Stimulated activated memory B cell treated with anti-CD40 and anti-IgM and Interleukin-4, amounts not matched to agents 10 μg/mL and 1 μg/mL and 100 μg/mL, for 72 hours (primary cell): ENCODE data around the gene VPS18.

Source experiments
- ATAC-seq: fragments of 150-1000 bp; cut with Tn5 transposase; 2 replicates; pipeline ENCODE4 v1.10.0; 2021
- H3K27ac Mint-ChIP-seq: one replicate; pipeline ENCODE4 v1.8.0; 2022; ENCODE audit warnings: mild to moderate bottlenecking, mixed read lengths
- H3K27me3 Mint-ChIP-seq: one replicate; pipeline ENCODE4 v1.8.0; 2022; ENCODE audit warnings: mixed read lengths
- H3K36me3 Mint-ChIP-seq: one replicate; pipeline ENCODE4 v1.8.0; 2022; ENCODE audit warnings: mixed read lengths
- H3K4me1 Mint-ChIP-seq: one replicate; pipeline ENCODE4 v1.8.0; 2022; ENCODE audit warnings: mixed read lengths
- H3K4me3 Mint-ChIP-seq: one replicate; pipeline ENCODE4 v1.8.0; 2022; ENCODE audit warnings: mild to moderate bottlenecking, moderate library complexity, mixed read lengths
- H3K9me3 Mint-ChIP-seq: one replicate; pipeline ENCODE4 v1.8.0; 2022; ENCODE audit warnings: mixed read lengths

Gene VPS18

DNA sequence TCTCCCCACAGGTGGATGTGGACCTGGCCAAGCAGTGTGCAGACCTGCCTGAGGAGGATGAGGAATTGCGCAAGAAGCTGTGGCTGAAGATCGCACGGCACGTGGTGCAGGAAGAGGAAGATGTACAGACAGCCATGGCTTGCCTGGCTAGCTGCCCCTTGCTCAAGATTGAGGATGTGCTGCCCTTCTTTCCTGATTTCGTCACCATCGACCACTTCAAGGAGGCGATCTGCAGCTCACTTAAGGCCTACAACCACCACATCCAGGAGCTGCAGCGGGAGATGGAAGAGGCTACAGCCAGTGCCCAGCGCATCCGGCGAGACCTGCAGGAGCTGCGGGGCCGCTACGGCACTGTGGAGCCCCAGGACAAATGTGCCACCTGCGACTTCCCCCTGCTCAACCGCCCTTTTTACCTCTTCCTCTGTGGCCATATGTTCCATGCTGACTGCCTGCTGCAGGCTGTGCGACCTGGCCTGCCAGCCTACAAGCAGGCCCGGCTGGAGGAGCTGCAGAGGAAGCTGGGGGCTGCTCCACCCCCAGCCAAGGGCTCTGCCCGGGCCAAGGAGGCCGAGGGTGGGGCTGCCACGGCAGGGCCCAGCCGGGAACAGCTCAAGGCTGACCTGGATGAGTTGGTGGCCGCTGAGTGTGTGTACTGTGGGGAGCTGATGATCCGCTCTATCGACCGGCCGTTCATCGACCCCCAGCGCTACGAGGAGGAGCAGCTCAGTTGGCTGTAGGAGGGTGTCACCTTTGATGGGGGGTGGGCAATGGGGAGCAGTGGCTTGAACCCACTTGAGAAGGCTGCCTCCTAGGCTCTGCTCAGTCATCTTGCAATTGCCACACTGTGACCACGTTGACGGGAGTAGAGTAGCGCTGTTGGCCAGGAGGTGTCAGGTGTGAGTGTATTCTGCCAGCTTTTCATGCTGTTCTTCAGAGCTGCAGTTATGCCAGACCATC, 8.6 kb downstream of the VPS18 start:
- Mint-ChIP-seq H3K27me3 (no peaks in the 10 kb centered on the region), H3K36me3 (peaks cover 61% of the 10 kb centered on the region), H3K9me3 (no peaks in the 10 kb centered on the region), H3K4me1 (peaks cover 65% of the 10 kb centered on the region), H3K4me3 (no peak overlapping the region), H3K27ac (peak overlapping the region; percentile 38)
- ATAC-seq: no peak

DNA sequence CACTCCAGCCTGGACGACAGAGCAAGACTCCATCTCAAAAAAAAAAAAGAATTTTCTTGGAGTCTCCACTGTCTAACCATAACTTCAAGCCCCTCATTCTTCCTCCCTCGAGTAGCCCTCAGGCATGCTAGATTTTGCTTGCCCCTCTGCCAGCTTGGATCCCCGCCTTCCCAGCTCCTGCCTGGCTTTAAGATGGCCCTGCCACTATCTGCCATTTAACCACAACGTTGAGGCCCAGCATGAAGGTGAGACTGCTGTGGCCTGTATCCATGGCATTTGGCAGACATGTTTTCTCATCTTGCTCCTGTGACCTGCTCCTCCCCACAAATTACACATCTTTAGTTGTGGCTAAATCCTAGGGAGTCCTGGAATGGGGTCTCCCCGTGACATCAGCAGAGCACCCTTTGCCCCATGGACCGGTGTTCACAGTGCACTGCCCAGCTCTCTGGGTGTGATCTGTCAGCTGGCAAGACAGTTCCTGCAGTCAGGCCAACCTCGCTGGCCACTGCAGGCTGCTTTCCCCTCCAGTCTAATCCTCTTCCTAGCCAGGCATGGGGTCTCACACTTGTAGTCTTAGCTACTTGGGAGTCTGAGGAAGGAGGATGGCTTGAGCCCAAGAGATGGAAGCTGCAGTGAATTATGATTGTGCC, 10.4 kb downstream of the VPS18 start:
- no peak for ATAC-seq
- H3K36me3 Mint-ChIP-seq: peaks cover 47% of the 10 kb centered on the region
- peaks cover 65% of the 10 kb centered on the region for H3K4me1 Mint-ChIP-seq
- peak overlapping the region; percentile 38 for H3K27ac Mint-ChIP-seq
- H3K9me3 Mint-ChIP-seq: no peaks in the 10 kb centered on the region
- H3K4me3 Mint-ChIP-seq: no peak overlapping the region
- H3K27me3 Mint-ChIP-seq: no peaks in the 10 kb centered on the region

DNA sequence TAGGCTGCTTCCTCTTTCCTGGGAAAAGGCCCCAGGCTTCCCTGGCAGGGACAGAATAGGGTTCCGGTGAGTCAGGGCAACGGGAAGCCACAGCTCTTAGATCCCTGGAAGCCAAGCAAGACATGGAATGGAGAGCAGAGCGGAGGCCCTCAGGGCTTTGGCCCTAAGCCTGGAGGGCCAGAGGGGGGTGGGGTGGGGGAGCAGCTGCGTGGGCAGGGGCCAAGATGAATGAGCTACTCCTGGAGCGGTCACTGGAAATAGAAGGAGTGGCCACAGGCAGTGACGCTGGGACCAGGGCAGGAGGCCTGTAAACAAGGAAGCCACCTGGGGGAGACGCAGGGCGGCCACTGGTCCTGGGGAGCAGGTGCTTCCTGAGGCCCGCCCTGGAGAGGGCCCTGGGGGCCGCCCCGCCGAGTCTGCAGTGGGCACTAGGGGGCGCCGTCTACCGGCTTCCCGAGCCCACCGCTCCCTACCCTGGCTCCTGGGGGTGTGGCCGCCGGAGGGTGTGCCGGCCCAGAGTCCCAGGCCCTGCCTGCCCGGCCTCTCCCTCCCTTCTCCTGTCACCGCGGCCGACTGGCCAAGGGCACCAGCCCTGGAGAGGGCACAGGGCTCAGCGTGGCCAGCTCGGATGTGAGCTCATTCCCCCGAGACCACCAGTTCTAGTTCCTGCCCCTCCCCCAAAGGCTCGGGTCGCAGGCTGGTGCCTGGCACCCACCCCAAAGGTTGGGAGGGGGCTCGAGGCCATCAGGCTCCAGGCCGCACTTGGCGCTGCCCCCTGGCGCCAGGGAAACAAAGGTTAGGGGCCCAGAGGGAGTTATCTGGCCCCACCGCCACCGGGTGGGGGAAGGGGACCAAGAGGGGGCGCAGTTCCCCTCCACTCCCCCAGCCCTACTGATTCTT, 12.1 kb downstream of the VPS18 start:
- H3K27me3 Mint-ChIP-seq: no peaks in the 10 kb centered on the region
- H3K9me3 Mint-ChIP-seq: no peaks in the 10 kb centered on the region
- peaks cover 33% of the 10 kb centered on the region for H3K36me3 Mint-ChIP-seq
- H3K4me1 Mint-ChIP-seq: peaks cover 63% of the 10 kb centered on the region
- peak overlapping the region; percentile 74 for H3K4me3 Mint-ChIP-seq
- H3K27ac Mint-ChIP-seq: peak overlapping the region; percentile 88
- ATAC-seq: peak; percentile 87

DNA sequence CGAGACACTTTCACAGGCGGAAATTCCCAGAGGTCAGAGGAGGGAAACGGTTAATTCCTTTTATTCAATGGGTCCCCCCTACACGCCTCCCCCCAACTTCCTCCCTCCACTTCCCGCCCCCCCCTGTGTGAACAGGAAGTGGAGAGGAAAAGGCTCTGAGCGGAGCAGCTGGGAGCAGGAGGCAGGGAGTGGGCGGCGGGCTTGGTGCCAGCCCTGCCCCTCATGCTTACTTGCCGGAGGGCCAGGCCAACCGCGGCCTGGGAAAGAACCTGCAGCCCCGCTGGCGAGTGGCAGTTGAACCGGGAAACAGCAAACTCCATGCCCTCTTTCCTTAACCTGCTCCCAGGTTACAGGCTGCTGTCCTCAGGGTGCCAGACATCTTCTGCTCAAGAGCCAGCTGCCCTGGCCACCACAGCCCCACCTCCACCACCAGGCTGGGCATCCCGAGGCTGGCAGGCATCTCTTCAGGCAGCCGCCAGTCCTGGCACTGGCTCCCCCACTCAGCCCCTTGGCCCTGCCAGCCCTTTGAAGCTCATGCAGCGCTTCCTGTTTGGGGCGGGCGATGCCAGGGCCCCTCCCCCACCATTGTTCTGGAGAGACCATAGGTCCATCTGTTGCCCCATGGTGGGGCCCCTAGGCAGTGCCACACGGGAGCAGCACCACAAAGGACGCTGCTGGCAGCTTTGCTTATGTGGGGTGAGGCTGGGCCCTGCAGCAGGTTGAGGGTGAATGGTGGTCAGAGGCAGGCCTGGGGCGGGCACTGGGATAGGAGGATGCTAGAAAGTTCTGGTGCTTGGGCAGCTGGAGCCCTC, 12.9 kb downstream of the VPS18 start:
- Mint-ChIP-seq H3K9me3 (no peaks in the 10 kb centered on the region), H3K36me3 (peaks cover 31% of the 10 kb centered on the region), H3K4me1 (peaks cover 62% of the 10 kb centered on the region), H3K27ac (peak overlapping the region; percentile 88), H3K27me3 (no peaks in the 10 kb centered on the region), H3K4me3 (peak overlapping the region; percentile 74)
- peak; percentile 34 for ATAC-seq

DNA sequence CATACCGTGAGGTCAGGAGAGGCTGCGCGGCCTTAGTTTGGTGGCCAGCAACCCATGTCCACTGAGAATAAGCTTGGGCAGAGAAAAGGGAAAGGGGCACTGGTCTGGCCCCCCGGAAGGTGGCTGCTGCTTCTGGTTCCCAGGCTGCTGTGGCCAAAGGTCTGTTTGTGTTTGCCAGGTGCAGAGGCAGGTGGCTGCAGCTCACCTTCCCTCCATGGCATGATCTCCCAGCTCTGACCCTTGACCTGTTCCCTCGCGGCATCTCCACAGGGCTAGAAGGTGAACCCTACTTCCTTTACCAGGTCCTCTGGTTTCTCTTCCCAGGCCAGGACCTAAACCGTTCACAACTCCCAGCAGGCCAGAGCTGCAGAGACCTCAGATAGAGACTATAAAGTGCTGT, 13.8 kb downstream of the VPS18 start:
- peak overlapping the region; percentile 88 for H3K27ac Mint-ChIP-seq
- ATAC-seq: no peak
- H3K36me3 Mint-ChIP-seq: peaks cover 22% of the 10 kb centered on the region
- peak overlapping the region; percentile 36 for H3K4me3 Mint-ChIP-seq
- no peaks in the 10 kb centered on the region for H3K9me3 Mint-ChIP-seq
- no peaks in the 10 kb centered on the region for H3K27me3 Mint-ChIP-seq
- H3K4me1 Mint-ChIP-seq: peaks cover 53% of the 10 kb centered on the region

DNA sequence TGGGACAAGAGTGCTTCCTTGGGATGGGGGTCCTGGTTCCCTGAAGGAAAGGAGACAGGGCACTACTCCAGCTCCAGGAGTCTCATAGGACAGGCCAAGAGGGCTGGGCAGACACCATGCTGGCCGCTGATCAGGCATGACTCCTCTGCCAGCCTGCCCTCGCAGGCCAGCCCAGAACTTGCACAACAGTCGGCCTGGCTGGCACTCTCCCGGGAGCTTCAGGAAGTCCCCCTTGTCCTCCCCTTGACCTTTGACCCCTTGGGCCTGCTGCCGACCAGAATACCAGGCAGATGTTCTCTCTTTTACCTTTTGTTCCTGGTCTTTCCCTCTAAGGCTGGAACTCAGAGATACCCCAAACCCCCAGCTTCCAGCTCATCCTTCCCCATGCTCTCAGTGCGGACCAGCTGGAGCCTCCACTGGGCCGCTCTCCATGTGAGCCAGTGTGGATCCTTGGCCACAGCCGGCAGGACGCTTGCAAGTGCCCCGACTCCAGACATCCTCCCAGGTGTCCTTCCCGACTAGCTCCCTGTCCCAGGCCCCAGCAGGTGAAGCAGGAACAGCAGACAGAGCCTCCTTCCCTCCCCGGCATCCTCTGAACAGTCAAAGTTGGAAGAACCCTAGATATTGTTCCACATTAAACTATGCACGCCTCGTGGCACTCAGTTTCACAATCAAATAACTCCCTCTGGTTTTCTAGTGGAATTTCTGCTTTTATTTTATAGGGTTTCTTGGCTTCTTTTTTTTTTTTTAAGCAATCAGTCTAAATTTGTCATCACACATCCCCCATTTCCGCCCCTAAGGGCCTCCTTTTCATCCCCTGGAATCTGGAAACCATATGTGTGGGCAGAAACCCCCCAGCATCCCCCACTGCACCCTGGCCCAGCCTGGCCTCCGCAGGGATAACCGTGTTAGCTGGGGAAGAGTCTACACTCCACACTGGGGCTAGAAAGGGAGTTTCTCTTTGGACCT, 15.7 kb downstream of the VPS18 start:
- peaks cover 6% of the 10 kb centered on the region for H3K36me3 Mint-ChIP-seq
- H3K4me3 Mint-ChIP-seq: no peak overlapping the region
- peaks cover 34% of the 10 kb centered on the region for H3K4me1 Mint-ChIP-seq
- peak overlapping the region; percentile 88 for H3K27ac Mint-ChIP-seq
- ATAC-seq: no peak
- H3K9me3 Mint-ChIP-seq: no peaks in the 10 kb centered on the region
- H3K27me3 Mint-ChIP-seq: no peaks in the 10 kb centered on the region

DNA sequence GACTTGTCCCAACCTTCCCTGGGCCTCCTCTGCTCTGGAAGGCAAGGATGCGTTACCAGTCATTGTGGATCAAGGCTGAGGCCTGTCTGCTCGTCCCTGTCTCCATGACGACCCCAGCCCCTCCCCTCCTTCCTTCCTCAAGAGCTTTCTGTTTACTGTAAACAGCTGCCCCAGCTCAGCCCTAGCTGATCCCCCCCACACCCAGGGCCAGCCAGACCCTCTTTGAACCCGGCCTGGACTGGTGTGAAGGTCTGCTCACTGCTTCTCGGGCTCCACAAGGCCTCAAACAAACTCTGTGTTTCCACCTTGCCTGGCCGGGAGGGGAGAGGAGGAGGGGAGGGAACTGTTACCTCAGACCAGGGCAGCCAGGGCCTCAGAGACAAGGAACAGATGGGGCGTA, 16.9 kb downstream of the VPS18 start:
- H3K4me3 Mint-ChIP-seq: no peak overlapping the region

DNA sequence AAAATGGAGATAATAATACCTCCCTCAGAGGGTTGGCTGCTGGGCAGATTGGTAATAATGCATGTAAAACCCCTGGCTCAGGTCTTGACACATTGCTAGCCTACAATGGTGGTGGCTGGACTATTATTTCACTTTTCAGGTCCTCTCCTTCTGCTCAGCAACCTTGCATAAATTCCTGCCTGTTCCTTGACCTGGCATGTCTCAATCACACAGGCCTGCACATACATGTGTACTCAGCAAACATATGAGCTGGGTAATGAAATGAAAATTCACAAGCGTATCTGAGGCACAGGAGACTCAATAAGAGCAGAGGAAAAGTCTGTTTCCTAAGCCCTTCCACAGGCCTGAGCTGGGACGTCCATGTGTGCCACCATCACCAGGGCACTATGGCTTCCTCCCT, 17.4 kb downstream of the VPS18 start:
- no peaks in the 10 kb centered on the region for H3K9me3 Mint-ChIP-seq
- no peak overlapping the region for H3K4me3 Mint-ChIP-seq
- peaks cover 22% of the 10 kb centered on the region for H3K4me1 Mint-ChIP-seq
- ATAC-seq: no peak
- no peaks in the 10 kb centered on the region for H3K27me3 Mint-ChIP-seq
- H3K36me3 Mint-ChIP-seq: no peaks in the 10 kb centered on the region
- no peak overlapping the region for H3K27ac Mint-ChIP-seq

More for the DNA sequence above, 16.9 kb downstream of the VPS18 start:
- Mint-ChIP-seq H3K36me3 (no peaks in the 10 kb centered on the region), H3K27ac (no peak overlapping the region), H3K27me3 (no peaks in the 10 kb centered on the region), H3K9me3 (no peaks in the 10 kb centered on the region), H3K4me1 (peaks cover 25% of the 10 kb centered on the region)
- ATAC-seq: no peak

DNA sequence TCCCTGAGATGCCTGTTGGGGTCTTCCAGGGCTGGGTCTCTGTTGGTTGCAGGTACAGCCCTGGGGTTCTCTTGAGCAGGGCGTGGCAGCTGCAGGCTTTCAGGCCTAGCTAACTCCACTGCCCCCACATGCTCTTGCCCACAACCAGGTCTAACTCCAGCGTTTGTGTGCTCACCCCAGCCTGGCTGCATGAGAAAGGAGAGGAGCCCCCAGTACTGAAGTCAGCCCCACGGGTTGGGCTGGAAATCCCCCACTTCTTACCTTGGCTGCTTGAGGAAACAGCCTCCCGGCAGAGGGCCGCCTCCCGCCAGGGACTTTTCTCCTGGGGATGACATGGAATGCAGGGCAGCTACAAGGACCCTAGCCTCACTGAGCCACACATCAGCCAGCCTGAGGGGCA, 18.2 kb downstream of the VPS18 start:
- no peaks in the 10 kb centered on the region for H3K9me3 Mint-ChIP-seq
- no peaks in the 10 kb centered on the region for H3K36me3 Mint-ChIP-seq
- H3K27me3 Mint-ChIP-seq: no peaks in the 10 kb centered on the region
- ATAC-seq: no peak
- H3K4me1 Mint-ChIP-seq: peaks cover 14% of the 10 kb centered on the region
- no peak overlapping the region for H3K4me3 Mint-ChIP-seq
- H3K27ac Mint-ChIP-seq: no peak overlapping the region

DNA sequence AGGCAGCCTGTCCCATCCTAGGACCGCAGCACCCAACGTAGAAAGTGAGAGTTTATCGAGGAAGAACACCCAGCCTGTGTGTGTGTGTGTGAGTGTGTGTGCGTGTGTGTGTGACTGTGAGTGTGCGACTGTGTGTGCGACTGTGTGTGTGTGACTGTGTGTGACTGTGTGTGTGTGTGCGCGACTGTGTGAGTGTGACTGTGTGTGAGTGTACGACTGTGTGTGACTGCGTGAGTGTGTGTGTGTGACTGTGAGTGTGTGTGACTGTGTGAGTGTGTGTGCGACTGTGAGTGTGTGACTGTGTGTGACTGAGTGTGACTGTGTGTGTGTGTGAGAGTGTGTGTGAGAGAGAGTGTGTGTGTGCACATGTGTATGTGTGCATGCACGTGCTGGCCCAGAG, 19.8 kb downstream of the VPS18 start:
- Mint-ChIP-seq H3K4me1 (peaks cover 5% of the 10 kb centered on the region), H3K9me3 (no peaks in the 10 kb centered on the region), H3K27me3 (no peaks in the 10 kb centered on the region), H3K36me3 (no peaks in the 10 kb centered on the region), H3K27ac (no peak overlapping the region), H3K4me3 (no peak overlapping the region)
- ATAC-seq: no peak

DNA sequence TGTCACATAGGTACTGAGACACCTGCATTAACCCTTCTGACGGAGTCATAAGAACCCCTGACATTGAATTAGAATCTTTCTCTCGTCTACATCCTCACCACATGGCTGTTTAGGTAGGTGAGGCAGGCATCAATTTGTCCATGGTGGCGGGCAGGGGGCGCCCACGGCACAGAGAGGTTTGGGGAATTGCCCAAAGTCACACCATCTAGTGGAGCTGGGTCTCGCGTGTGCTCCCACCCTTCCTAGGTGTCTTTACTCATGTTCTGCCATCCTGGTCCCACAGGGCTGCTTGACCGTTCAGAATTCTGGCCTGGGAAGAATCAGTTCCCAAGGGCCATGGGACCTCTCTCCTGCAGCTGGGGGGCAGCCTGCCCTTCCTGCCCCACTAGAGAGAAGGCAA, 20.2 kb downstream of the VPS18 start:
- no peak for ATAC-seq
- Mint-ChIP-seq H3K4me3 (no peak overlapping the region), H3K27me3 (no peaks in the 10 kb centered on the region), H3K27ac (no peak overlapping the region), H3K36me3 (no peaks in the 10 kb centered on the region), H3K9me3 (no peaks in the 10 kb centered on the region), H3K4me1 (peaks cover 5% of the 10 kb centered on the region)

DNA sequence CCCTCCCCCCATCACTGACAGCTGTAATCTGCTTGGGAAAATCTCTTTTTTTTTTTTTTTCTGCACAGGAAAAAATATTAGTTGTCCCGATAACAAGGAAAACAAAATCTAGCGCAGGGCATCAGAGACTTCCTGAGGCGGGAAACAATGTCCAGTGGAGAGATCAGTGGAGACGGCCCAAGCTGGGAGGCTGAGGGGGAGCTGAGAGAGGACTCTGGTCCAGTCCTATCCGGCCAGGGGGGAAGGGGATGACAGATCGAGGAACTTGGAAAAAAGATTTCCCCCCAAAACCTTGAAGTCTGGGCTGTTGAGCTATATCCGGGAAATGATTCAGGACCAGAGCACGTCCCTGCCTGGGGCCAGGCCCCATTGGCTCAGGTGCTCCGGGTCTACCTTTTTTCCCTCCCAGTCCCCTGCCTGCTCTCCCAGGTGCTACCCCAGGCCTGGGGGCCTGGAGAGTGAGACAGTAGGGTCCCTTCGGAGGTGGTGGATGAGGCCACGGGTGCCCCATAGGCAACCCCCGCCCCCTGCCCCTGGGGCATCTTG, 20.9 kb downstream of the VPS18 start:
- Mint-ChIP-seq H3K9me3 (no peaks in the 10 kb centered on the region), H3K4me1 (peaks cover 5% of the 10 kb centered on the region), H3K36me3 (no peaks in the 10 kb centered on the region), H3K27ac (no peak overlapping the region), H3K27me3 (no peaks in the 10 kb centered on the region), H3K4me3 (no peak overlapping the region)
- ATAC-seq: no peak

DNA sequence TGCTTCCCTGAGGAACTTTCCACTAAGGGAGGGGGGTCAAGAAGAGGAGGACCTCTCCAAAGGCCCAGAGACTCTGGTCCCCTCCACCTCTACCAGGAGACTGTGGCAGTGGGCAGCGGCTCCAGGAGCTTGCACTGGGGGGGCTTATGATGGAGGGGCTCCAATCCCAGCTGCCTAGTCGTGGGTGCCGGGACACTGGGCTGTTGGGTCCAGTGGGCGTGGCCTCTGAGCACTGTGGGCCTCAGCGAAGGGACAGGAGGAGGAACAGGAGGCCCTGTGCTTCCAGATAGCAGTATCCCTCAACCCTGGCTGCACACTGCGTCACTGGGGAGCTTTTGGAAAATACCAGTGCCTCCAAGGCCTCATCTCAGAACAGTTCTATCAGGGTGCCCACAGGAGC, 21.4 kb downstream of the VPS18 start:
- no peaks in the 10 kb centered on the region for H3K27me3 Mint-ChIP-seq
- H3K9me3 Mint-ChIP-seq: no peaks in the 10 kb centered on the region
- no peak for ATAC-seq
- H3K36me3 Mint-ChIP-seq: no peaks in the 10 kb centered on the region
- H3K4me1 Mint-ChIP-seq: peaks cover 5% of the 10 kb centered on the region
- no peak overlapping the region for H3K27ac Mint-ChIP-seq
- H3K4me3 Mint-ChIP-seq: no peak overlapping the region
